GM10266 (cell line): ENCODE data around the gene SMTNL2.

Source experiments
- DNase-seq: peaks from one replicate; pipeline ENCODE4 v3.0.0; 2012; ENCODE audit errors: extremely low spot score
- CTCF ChIP-seq: IDR thresholded peaks from 2 replicates; pipeline ENCODE4 v1.5.1; 2012; ENCODE audit warnings: mild to moderate bottlenecking, low read depth; ENCODE audit not compliant: control insufficient read depth, insufficient read depth; ENCODE audit errors: missing control alignments

Gene SMTNL2

GRCh38 chr17:4584101-4584916, at the start of gene SMTNL2:
SMTNL2 (plus strand) TSS chr17:4584529; CDS start chr17:4584606, 77 bp downstream.
- peak; percentile 62 for DNase-seq
- TF ChIP-seq CTCF, result no peak

GRCh38 chr17:4534928-4535666, 49.2 kb upstream of the SMTNL2 start:
- TF ChIP-seq CTCF, result no peak
- no peak for DNase-seq

- no peak for DNase-seq
- TF ChIP-seq CTCF, result no peak
These were observed 48.6 kb upstream of the SMTNL2 start for GRCh38 chr17:4535667-4536258.

GRCh38 chr17:4536259-4536741, 48.0 kb upstream of the SMTNL2 start:
- no peak for DNase-seq
- TF ChIP-seq CTCF, result no peak

GRCh38 chr17:4536742-4537411, 47.5 kb upstream of the SMTNL2 start:
- no peak for TF ChIP-seq CTCF
- no peak for DNase-seq

GRCh38 chr17:4537451-4538235, 46.7 kb upstream of the SMTNL2 start:
- TF ChIP-seq CTCF, result no peak
- no peak for DNase-seq
